HK-2 (cell line): ENCODE measurements around the gene GJC3.
"Not testable (repeated sequence)": the region's sequence is repeated elsewhere in the genome, so short reads cannot be mapped to it uniquely, and the experiment has no call there.

Source experiments
- DNase-seq: peaks from one replicate; pipeline ENCODE4 v3.0.0-alpha.2; 2018; ENCODE audit not compliant: unreplicated experiment

The GJC3 gene

GRCh38 chr7:99928994-99929729, at the start of gene GJC3:
Gene GJC3 (minus strand): TSS chr7:99929620. CDS start chr7:99929620, 0 bp downstream.
- DNase-seq = peak; percentile 57

DNA sequence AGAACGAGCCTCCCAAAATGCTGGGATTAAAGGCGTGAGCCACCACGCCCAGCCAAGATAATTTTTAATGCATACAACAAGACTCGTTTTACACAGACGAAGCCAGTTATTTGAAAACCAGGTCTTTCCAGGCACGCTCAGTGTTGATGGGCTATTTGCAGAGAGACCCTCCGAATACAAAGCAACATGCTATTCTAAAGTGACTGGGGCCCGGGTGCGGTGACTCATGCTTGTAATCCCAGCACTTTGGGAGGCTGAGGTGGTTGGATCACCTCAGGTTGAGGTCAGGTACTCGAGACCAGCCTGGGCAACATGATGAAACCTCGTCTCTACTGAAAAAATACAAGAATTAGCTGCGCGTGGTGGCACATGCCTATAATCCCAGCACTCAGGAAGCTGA, 47.2 kb upstream of the GJC3 start:
- no peak for DNase-seq

DNA sequence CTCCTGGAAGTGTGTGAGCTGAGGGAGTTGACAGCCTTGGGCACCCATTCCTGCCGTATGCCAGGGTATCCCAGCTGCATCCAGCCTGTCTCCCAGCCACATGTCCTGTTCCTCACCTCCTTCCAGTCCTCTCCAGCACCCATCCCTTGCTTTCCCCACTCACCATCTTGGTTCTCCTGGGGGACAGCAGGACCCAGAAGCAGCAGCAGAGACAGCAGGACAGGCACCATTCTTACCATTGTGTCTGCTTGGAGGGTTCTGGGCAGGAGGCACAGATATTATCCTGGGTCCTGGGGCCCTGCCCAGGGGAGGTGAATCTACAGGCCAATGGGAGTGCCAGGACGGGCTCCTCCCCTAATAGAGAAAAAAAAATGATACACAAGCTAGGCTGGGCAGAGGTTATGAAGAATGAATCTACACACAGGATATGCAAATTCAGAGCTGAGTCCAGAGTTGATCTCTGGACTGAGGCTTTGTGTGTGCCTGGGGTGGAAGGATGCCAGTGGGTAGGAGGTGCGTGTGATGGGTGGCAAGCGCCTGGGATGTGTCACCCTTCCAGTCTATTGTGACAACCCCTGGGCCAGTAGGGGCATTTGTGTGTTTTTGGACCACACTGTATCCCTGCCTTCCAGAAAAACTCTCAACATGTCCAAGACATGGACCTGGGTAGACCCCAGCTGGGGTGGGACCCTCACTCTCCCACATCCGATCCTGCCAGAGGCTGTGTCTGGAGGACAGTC, 46.5 kb upstream of the GJC3 start, which contains the start of gene AZGP1:
AZGP1 (minus strand) TSS at position 250 of the 740 bp plus-strand sequence; CDS start at position 239, 11 bp downstream.
- no peak for DNase-seq

GRCh38 chr7:99974681-99975080, 45.3 kb upstream of the GJC3 start:
- DNase-seq = no peak

DNA sequence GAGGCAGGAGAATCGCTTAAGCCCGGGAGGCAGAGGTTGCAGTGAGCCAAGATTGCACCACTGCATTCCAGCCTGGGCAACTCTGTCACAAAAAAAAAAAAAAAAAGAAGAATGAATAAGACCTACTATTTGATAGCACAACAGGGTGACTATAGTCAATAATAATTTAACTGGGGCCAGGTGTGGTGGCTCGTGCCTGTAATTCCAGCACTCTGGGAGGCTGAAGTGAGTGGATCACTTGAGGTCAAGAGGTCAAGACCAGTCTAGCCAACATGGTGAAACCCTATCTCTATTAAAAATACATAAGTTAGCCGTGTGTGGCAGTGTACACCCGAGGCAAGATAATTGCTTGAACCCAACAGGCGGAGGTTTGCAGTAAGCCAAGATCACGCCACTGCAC, 44.4 kb upstream of the GJC3 start:
- DNase-seq = not testable (repeated sequence)

DNA sequence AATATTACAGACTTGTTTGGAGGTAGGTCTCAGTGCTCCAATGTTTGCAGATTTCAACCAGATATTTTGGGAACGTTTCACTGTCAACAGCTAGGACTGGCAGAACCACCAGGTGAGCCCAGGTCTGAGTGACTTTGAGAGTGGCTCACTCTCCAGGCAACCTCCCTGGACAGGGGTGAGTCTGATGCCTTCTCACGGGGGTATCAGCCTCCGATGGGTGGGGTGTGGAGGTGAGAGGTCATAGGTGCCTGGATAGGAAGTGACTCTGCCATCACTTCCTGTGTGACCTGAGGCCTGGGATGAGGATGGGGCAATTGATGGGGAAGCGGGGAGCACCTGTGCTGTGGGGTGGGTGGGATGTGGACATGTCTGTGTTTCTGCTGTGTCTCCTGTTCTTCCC, 41.8 kb upstream of the GJC3 start:
- no peak for DNase-seq

- not testable (repeated sequence) for DNase-seq
Measured at GRCh38 chr7:99969813-99970212, 40.4 kb upstream of the GJC3 start.

GRCh38 chr7:99969298-99969697, 39.9 kb upstream of the GJC3 start:
- no peak for DNase-seq

DNA sequence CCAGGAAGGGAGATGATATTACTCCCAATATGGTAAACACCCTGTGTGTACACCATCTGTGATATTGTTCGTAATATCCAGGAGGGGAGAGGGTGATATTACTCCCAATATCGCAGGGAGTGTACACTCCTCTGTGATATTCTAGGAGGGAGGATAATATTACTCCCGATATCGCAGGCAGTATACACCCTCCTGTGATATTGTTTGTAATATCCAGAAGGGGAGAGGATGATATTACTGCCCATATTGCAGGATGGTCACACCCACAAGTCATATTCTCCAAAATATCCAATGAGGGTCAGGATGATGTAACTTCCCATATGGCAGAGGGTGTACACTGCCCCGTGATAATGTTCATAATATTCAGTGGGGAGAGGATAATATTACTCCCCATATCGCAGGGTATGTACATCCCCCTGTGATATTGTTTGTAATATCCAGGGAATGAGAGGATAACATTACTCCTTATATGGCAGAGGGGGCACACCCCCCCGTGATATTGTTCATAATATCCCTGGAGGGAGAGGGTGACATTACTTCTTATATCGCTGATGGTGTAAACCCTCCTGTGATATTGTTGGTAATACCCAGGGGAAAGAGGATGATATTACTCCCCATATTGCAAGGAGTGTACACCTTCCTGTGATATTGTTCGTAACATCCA, 29.3 kb upstream of the GJC3 start:
- DNase-seq = no peak

DNA sequence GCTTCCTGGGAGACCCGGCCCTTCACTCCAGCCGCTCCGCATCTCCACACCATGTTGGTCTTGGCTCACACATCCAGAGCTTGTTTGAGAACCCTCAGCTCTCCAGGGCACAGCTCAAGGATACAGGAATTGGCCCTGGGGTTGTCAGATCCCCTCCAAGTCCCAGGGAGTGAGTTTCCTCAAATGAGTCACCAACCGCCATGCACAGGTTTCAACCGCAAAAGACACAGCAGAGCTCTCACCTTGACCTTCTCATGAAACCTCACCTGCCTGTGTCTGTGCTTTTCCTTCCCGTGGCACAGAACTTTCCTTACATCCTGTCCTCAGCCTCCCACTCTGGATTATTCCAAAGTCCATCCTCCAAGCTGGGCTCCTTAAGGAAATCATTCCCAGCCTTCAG, 25.8 kb upstream of the GJC3 start:
- DNase-seq = no peak

- DNase-seq = not testable (repeated sequence)
Measured at GRCh38 chr7:99954643-99955042, 25.2 kb upstream of the GJC3 start.

- DNase-seq = no peak
Measured at GRCh38 chr7:99953649-99954048, 24.2 kb upstream of the GJC3 start.

DNA sequence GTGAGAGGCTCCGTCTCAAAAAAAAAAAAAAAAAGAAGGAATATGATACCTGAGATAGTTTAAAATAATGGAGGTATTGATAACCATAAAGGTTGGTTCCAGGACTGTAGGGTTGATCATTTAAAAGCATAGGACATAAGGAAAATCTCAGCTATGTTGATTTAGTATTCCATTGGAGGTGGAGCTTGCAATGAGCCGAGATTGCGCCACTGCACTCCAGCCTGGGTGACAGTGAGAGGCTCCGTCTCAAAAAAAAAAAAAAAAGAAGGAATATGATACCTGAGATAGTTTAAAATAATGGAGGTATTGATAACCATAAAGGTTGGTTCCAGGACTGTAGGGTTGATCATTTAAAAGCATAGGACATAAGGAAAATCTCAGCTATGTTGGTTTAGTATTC, 23.2 kb upstream of the GJC3 start:
- not testable (repeated sequence) for DNase-seq

- not testable (repeated sequence) for DNase-seq
Measured at GRCh38 chr7:99950819-99951218, 21.4 kb upstream of the GJC3 start.

DNA sequence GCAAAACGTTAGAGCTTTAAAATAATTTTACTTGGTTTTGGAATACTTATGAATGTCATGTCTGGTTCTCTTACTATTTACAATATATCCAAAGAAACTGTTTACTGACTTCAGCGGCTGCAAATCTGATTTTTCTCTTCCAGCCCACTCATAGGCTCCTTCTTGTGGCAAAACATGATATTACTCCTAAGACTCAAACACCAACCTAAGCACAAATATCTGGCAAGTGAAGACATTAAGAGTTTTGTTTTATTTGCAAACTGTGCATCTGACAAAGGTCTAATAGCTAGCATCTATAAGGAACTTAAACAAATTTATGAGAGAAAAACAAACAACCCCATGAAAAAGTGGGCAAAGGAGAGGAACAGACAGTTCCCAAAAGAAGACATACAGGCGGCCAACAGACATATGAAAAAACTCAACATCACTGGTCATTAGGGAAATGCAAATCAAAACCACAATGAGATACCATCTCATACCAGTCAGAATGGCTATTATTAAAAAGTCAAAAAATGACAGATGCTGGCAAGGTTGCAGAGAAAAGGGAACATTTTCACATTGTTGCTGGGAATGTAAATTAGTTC, 20.3 kb upstream of the GJC3 start:
- DNase-seq = no peak

- no peak for DNase-seq
Measured at GRCh38 chr7:99947608-99948007, 18.2 kb upstream of the GJC3 start.

GRCh38 chr7:99944497-99945070, 15.2 kb upstream of the GJC3 start:
- DNase-seq = no peak

GRCh38 chr7:99943641-99944496, 14.4 kb upstream of the GJC3 start:
- no peak for DNase-seq

- DNase-seq = no peak
Measured at GRCh38 chr7:99938296-99938695, 8.9 kb upstream of the GJC3 start.

DNA sequence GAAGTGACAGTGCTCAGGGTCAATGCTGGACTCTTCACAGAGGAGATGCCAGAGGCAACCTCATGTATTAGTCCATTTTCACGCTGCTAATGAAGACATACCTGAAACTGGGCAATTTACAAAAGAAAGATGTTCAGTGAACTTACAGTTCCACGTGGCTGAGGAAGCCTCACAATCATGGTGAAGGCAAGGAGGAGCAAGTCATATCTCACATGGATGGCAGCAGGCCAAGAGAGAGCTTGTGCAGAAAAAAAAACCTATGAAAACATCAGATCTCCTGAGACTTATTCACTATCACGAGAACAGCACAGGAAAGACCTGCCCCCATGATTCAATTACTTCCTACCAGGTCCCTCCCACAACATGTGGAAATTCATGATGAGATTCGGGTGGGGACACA, 5.6 kb upstream of the GJC3 start:
- DNase-seq = not testable (repeated sequence)

GRCh38 chr7:99930376-99930775, 956 bp upstream of the GJC3 start:
- DNase-seq = no peak
